ENCODE results near the gene ATRNL1. TPM values are rescaled to one million over a fixed set of nuclear protein-coding genes. Genes with fewer than 3 reads are reported as not detected.

Gene ATRNL1
- total and polyA plus RNA-seq, 2 of the 8 experiments (the other 6 are each of a cell fraction or from before 2014, with no cell fraction given) = 5.1 to 17.6 TPM

- TF ChIP-seq GTF2F1 (IDR thresholded peaks at IDR 0.05; ENCODE audit: borderline replicate concordance, low read depth, low read length) = no peak
- TF ChIP-seq PHF8 (conservative IDR thresholded peaks at IDR 0.05; ENCODE audit: low read depth, low read length) = no peak
- no peak for TF ChIP-seq KDM4A (IDR thresholded peaks at IDR 0.05; ENCODE audit: low read depth, low read length, severe bottlenecking)
- TF ChIP-seq CTBP2 (IDR thresholded peaks at IDR 0.05; ENCODE audit: borderline replicate concordance, insufficient read depth, insufficient read length, low read length) = no peak
- no peak for TF ChIP-seq BCL11A (IDR thresholded peaks at IDR 0.05; ENCODE audit: low read depth in 2 of 2, low read length in 2 of 2)
- TF ChIP-seq E2F6 (IDR thresholded peaks at IDR 0.05) = no peak
- no peak for TF ChIP-seq EGR1 (IDR thresholded peaks at IDR 0.05; ENCODE audit: borderline replicate concordance, low read depth, low read length)
- TF ChIP-seq ZNF274 (IDR thresholded peaks at IDR 0.05; ENCODE audit: borderline replicate concordance, extremely low read depth, low read length) = no peak
- no peak for TF ChIP-seq TAF1 (IDR thresholded peaks at IDR 0.05; ENCODE audit: low read depth, low read length)
Measured at GRCh38 chr10:115831016-115831415, 737.9 kb downstream of the ATRNL1 start (continued).

All from H1 (cell line).